Subcutaneous abdominal adipose tissue (tissue), 5 donors: ENCODE results near the gene SUCO.
A peak's percentile ranks its signal among the peaks of the same experiment; 100 is the strongest.

Source experiments
- H3K27ac ChIP-seq: one replicate; pipeline ENCODE4 v1.7.0; 2013; ENCODE audit warnings: low read depth, mild to moderate bottlenecking, inconsistent platforms, low read length, moderate library complexity
- H3K27me3 ChIP-seq, 5 donors: one replicate each; pipeline ENCODE4 v1.7.0; 2013; ENCODE audit warnings: low read length in 5 of 5, inconsistent platforms in 1 of 5; ENCODE audit not compliant: control insufficient read depth in 5 of 5, insufficient read depth in 4 of 5
- H3K36me3 ChIP-seq, 5 donors: one replicate each; pipeline ENCODE4 v1.7.0; 2013; ENCODE audit warnings: low read length in 5 of 5; ENCODE audit not compliant: control insufficient read depth in 5 of 5, insufficient read depth in 5 of 5
- H3K4me1 ChIP-seq, 5 donors: one replicate each; pipeline ENCODE4 v1.7.0; 2013; ENCODE audit warnings: low read length in 5 of 5, mild to moderate bottlenecking in 3 of 5, moderate library complexity in 1 of 5; ENCODE audit not compliant: control insufficient read depth in 5 of 5, insufficient read depth in 5 of 5
- H3K4me3 ChIP-seq, 5 donors: one replicate each; pipeline ENCODE4 v1.7.0; 2013; ENCODE audit warnings: low read length in 5 of 5, low read depth in 1 of 5
- H3K9ac ChIP-seq, 5 donors: one replicate each; pipeline ENCODE4 v1.7.0; 2013; ENCODE audit warnings: low read length in 5 of 5, mild to moderate bottlenecking in 4 of 5, moderate library complexity in 3 of 5
- H3K9me3 ChIP-seq, 5 donors: one replicate each; pipeline ENCODE4 v1.7.0; 2013; ENCODE audit warnings: low read length in 5 of 5; ENCODE audit not compliant: control insufficient read depth in 5 of 5
- donor health status: healthy.
- donor health status: healthy.
- donor health status: healthy.
- donor health status: healthy.
- donor health status: healthy.

SUCO gene

GRCh38 chr1:172515436-172515835, 17.5 kb upstream of the SUCO start:
- no peaks in the 10 kb centered on the region for H3K27me3 ChIP-seq

DNA sequence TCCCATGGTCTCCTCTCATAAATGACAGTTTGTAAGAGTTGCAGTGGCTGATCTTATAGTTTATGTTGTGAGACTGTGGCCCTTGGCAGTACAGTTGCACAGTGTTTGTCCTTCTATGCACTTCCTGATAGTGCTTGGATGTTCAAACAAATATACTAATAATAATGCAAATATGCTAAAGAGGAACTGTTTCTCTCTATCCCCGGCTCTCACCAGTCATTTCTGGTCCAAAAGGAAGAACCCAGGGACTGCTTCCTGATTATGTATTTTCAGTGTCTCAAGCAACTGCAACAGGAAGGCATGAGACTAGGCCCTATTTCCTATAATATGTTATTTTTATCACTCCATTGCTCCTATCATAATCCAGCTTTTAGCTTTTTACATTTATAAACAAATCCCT, 17.0 kb upstream of the SUCO start:
- H3K27ac ChIP-seq = no peak overlapping the region
- H3K9me3 ChIP-seq = peaks cover 0 to 7% (median 0%) of the 10 kb centered on the region in 5 donors
- H3K4me1 ChIP-seq = peaks cover 0 to 2% (median 0%) of the 10 kb centered on the region in 5 donors
- H3K9ac ChIP-seq = no peak overlapping the region
- no peaks in the 10 kb centered on the region for H3K27me3 ChIP-seq
- H3K4me3 ChIP-seq = no peak overlapping the region
- no peaks in the 10 kb centered on the region for H3K36me3 ChIP-seq

More at GRCh38 chr1:172515436-172515835, 17.5 kb upstream of the SUCO start:
- no peaks in the 10 kb centered on the region for H3K36me3 ChIP-seq
- H3K9ac ChIP-seq = no peak overlapping the region
- H3K27ac ChIP-seq = no peak overlapping the region
- peaks cover 0 to 2% (median 0%) of the 10 kb centered on the region in 5 donors for H3K4me1 ChIP-seq
- H3K4me3 ChIP-seq = no peak overlapping the region
- peaks cover 0 to 7% (median 0%) of the 10 kb centered on the region in 5 donors for H3K9me3 ChIP-seq

- Histone ChIP-seq H3K4me1 (peaks cover 0 to 2% (median 0%) of the 10 kb centered on the region in 5 donors), H3K27ac (no peak overlapping the region), H3K9me3 (peaks cover 0 to 7% (median 0%) of the 10 kb centered on the region in 5 donors), H3K9ac (no peak overlapping the region), H3K27me3 (no peaks in the 10 kb centered on the region), H3K36me3 (no peaks in the 10 kb centered on the region), H3K4me3 (no peak overlapping the region)
Observed at GRCh38 chr1:172517081-172517480, 15.9 kb upstream of the SUCO start.

- H3K4me3 ChIP-seq = no peak overlapping the region
Observed at GRCh38 chr1:172517545-172517944, 15.4 kb upstream of the SUCO start.

DNA sequence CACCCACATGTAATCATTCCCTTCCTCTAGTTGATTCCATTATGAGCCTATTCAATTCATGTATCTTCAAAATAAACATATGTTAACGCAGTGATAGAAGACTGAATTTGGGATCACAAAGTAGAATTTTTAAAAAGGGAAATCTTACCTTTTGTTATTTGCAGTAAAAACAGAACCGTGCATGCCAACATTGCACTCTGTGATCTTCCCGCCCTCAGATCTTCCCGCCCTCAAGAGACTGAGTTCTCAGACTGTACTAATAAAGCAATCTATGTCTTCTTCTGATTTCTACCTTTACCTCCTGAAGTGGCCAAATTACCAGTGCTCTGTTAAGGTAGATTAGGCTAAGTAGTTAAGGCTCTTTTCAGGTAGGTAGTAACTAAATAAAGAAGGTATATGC, 3.6 kb upstream of the SUCO start:
- H3K27me3 ChIP-seq = no peaks in the 10 kb centered on the region
- H3K4me1 ChIP-seq = peaks cover 2 to 18% (median 16%) of the 10 kb centered on the region in 5 donors
- no peak overlapping the region for H3K9ac ChIP-seq
- H3K4me3 ChIP-seq = no peak overlapping the region
- H3K27ac ChIP-seq = no peak overlapping the region
- H3K9me3 ChIP-seq = no peaks in the 10 kb centered on the region
- H3K36me3 ChIP-seq = no peaks in the 10 kb centered on the region

More at GRCh38 chr1:172517545-172517944, 15.4 kb upstream of the SUCO start:
- Histone ChIP-seq H3K9ac (no peak overlapping the region), H3K9me3 (peaks cover 0 to 7% (median 0%) of the 10 kb centered on the region in 5 donors), H3K4me1 (peaks cover 0 to 2% (median 0%) of the 10 kb centered on the region in 5 donors), H3K27me3 (no peaks in the 10 kb centered on the region), H3K36me3 (no peaks in the 10 kb centered on the region), H3K27ac (no peak overlapping the region)

DNA sequence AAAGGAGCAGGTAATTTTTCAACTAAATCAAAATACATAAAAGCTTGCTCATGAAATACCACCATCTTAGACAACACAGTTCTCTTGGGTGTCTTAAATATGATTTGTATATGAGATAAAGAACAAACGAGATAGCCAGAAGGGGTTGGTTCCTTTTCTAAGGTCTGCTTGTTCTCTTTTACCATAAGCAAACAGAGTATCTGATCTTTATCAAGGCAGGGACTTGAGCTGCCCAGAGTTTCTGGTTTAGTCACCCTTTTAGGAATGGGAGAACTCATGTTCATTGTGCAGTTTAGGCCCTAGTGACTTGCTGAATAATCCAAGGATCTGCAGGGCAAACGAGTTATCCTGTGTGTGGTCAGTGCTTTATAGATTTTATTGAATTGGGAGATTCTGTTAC, 3.0 kb upstream of the SUCO start:
- H3K4me3 ChIP-seq = no peak overlapping the region
- no peaks in the 10 kb centered on the region for H3K27me3 ChIP-seq
- H3K9ac ChIP-seq = no peak overlapping the region
- no peak overlapping the region for H3K27ac ChIP-seq
- no peaks in the 10 kb centered on the region for H3K36me3 ChIP-seq
- H3K4me1 ChIP-seq = peaks cover 2 to 21% (median 20%) of the 10 kb centered on the region in 5 donors
- no peaks in the 10 kb centered on the region for H3K9me3 ChIP-seq

GRCh38 chr1:172531412-172532182, 1.4 kb upstream of the SUCO start:
- Histone ChIP-seq H3K36me3 (no peaks in the 10 kb centered on the region), H3K27me3 (no peaks in the 10 kb centered on the region), H3K4me1 (peaks cover 2 to 21% (median 20%) of the 10 kb centered on the region in 5 donors), H3K9ac (peak overlapping the region; percentile 84 to 91 (median 86)), H3K4me3 (peak overlapping the region; percentile 75 to 97 (median 93)), H3K27ac (peak overlapping the region; percentile 98), H3K9me3 (no peaks in the 10 kb centered on the region)

- no peaks in the 10 kb centered on the region for H3K27me3 ChIP-seq
- peak overlapping the region; percentile 98 for H3K27ac ChIP-seq
- H3K4me3 ChIP-seq = peak overlapping the region; percentile 75 to 97 (median 93)
- H3K9ac ChIP-seq = peak overlapping the region; percentile 84 to 91 (median 86)
- H3K9me3 ChIP-seq = no peaks in the 10 kb centered on the region
- H3K36me3 ChIP-seq = no peaks in the 10 kb centered on the region
- peaks cover 2 to 21% (median 20%) of the 10 kb centered on the region in 5 donors for H3K4me1 ChIP-seq
Observed at GRCh38 chr1:172532183-172532699, 709 bp upstream of the SUCO start.

GRCh38 chr1:172533513-172534151, 682 bp downstream of the SUCO start:
- peak overlapping the region; percentile 59 to 90 (median 86) for H3K9ac ChIP-seq
- no peaks in the 10 kb centered on the region for H3K27me3 ChIP-seq
- H3K4me1 ChIP-seq = peaks cover 2 to 21% (median 20%) of the 10 kb centered on the region in 5 donors
- H3K4me3 ChIP-seq = peak overlapping the region; percentile 90 to 97 (median 95)
- H3K27ac ChIP-seq = peak overlapping the region; percentile 88
- no peaks in the 10 kb centered on the region for H3K36me3 ChIP-seq
- H3K9me3 ChIP-seq = no peaks in the 10 kb centered on the region

DNA sequence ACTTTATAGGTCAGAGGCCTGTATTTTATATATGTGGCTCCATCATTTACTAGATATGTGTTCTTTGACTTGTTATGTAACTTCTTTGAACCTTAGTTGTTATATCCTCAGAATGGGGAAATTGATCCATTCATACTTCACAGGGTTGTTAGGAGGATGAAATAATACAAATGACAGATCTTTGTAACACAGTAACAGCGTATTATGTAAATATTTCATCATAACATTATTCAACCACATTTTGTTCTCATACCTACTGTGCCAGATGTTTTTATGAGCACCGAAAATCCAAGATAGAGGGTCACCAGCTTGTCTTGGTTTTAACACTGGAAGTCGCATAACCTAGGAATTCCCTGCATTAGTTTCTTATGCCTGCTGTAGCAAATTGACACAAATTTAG, 3.3 kb downstream of the SUCO start:
- no peaks in the 10 kb centered on the region for H3K27me3 ChIP-seq
- no peaks in the 10 kb centered on the region for H3K36me3 ChIP-seq
- no peak overlapping the region for H3K27ac ChIP-seq
- no peaks in the 10 kb centered on the region for H3K9me3 ChIP-seq
- no peak overlapping the region for H3K4me3 ChIP-seq
- H3K9ac ChIP-seq = no peak overlapping the region
- peaks cover 2 to 26% (median 20%) of the 10 kb centered on the region in 5 donors for H3K4me1 ChIP-seq
